ENCODE results near the gene CITED1.
A peak's percentile ranks its signal among the peaks of the same experiment; 100 is the strongest.

Gene CITED1

DNA sequence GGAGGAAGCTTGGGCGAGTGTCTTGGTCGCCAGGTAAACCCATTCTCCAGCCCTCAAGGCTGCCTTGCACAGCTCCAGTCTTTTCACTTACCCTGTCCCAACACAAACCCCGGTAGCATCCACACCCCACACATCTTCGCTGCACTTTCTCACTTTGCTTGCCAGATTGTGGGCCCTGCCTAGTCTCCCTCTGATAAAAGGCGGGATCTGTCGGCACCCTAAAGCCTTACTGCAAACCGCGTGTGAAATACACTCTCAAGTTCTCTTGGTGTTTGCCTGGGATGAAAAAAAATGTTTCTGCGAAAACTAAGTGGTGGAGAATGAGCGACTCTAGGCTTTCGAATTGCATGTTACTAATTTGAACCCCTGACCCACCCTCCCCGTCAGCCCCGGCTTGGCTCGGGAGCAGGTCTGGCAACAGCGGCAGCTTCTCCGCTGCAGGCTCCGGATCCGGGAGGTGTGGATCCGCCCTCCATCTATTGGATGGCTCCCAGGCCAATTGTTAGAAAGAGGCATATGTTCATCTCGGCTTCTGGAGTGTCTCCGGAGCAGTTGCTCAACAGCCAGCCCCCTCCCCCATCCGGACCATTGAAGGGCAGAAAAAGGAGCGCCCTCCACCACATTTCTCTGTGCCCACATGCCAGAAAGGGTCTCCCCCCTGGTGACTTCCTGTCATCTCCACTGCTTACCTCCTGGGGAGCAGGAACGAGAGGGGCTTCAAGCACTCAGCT lies 3.0 kb upstream of the CITED1 start:
- peak; percentile 81 for DNase-seq (ENCODE audit: low spot score)

GRCh38 chrX:72308209-72308565 lies 2.5 kb upstream of the CITED1 start:
- no peak for DNase-seq (ENCODE audit: low spot score)

GRCh38 chrX:72307646-72308051 lies 1.9 kb upstream of the CITED1 start:
- DNase-seq (ENCODE audit: low spot score), result no peak

- DNase-seq (ENCODE audit: low spot score), result peak; percentile 74
These were observed 1.3 kb upstream of the CITED1 start for GRCh38 chrX:72306851-72307645.

GRCh38 chrX:72306085-72306801 lies 529 bp upstream of the CITED1 start:
- no peak for DNase-seq (ENCODE audit: low spot score)

GRCh38 chrX:72304877-72305276 lies 837 bp downstream of the CITED1 start:
- DNase-seq (ENCODE audit: low spot score), result no peak

GRCh38 chrX:72301781-72302180 lies 3.9 kb downstream of the CITED1 start:
- DNase-seq (ENCODE audit: low spot score), result no peak

DNA sequence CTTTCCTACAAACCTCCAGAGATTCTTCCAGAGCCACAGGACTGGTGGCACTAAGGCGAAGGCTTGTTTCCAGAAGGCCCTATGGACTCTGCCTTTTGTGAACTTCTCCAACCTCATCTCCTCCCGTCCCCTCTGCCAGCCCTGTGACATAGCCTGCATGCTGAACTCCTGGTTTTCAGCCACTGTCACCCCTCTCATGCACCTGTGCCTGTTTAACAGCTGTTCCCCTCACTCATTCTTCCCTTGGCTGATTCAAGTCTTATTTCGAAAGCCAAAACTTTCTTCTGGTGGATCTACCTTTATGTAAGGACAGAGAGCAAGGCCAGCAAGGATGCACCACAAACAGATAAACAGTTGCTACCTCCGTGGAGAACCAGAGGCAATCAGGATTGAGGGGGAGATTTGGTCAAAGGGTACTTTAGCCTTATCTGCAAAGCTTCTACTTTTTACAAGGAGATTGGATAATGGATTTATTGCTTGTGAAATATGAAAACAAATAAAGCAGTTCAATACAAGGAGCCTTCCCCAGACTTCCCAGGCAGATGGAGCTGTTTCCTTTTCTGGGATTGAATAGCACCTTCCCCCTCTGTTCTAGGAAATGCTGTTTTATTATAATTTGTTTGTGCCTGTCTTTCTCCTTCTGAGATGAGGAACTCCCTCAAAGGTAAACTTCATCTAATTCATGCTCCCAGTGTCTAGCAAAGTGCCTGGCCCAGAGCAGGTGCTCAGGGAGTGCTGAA lies 5.7 kb downstream of the CITED1 start:
- DNase-seq (ENCODE audit: low spot score), result no peak

GRCh38 chrX:72297953-72298730 lies 7.6 kb downstream of the CITED1 start:
- DNase-seq (ENCODE audit: low spot score), result no peak

GRCh38 chrX:72296991-72297390 lies 8.7 kb downstream of the CITED1 start:
- DNase-seq (ENCODE audit: low spot score), result no peak

GRCh38 chrX:72295745-72296144 lies 10.0 kb downstream of the CITED1 start:
- DNase-seq (ENCODE audit: low spot score), result no peak

DNA sequence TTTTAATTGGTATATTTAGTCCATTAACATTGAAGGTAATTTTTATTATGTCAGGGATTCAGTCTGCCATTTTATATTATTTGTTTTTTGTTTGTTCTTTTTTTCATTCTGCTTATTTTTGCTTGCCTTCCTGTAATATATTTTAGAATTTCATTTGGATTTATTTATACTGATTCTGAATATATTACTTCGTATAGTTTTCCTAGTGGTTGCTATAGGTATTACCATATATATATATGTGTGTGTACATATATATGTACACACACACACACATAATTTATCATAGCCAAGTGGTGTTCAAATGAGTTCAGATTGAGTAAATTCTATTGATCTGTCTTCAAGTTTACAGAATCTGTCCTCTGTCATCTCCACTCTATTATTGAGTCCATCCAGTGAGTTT lies 11.2 kb downstream of the CITED1 start:
- DNase-seq (ENCODE audit: low spot score), result no peak

DNA sequence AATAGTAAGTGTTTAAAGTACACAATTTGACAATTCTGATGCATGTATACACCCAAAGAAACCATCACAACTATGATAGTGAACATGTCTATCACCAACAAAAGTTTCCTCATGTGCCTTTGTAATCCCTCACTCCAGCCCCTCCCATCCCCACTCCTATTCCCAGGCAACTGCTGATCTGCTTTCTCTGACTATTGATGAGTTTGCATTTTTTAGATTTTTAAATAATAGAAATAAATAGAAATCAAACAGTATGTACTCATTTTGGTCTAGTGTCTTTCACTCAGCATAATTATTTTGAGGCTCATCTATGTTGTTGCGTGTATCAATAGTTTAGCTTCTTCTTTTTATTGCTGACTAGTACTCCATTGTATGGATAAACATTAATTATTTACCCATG lies 23.4 kb downstream of the CITED1 start:
- DNase-seq (ENCODE audit: low spot score), result no peak

DNA sequence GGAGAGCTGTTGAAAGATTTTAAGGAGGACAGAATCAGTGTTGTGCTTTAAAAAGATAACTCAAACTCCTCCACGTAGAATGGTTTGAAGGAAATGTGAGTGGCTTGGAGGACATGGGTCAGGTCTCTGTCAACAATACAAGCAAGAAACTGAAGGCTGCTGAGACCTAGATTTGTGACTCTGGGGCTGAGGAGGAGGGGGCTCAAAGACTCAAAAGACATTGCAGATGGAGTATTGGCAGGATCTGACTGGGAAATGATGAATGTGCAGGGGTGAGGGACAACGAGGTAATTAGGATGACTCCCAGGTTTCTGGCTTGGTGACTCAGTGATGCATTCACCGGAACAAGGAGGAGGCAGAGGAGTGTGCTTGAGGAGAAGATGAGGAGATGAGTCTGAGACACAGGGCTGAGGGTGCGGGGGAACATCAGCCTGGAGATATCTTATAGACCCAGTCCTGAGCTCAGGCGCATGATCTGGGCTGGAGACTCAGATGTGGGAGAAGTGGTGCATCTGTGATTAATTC lies 25.3 kb downstream of the CITED1 start:
- DNase-seq (ENCODE audit: low spot score), result no peak

GRCh38 chrX:72276478-72276953 lies 29.2 kb downstream of the CITED1 start:
- no peak for DNase-seq (ENCODE audit: low spot score)

GRCh38 chrX:72274526-72274925 lies 31.2 kb downstream of the CITED1 start:
- DNase-seq (ENCODE audit: low spot score), result no peak

DNA sequence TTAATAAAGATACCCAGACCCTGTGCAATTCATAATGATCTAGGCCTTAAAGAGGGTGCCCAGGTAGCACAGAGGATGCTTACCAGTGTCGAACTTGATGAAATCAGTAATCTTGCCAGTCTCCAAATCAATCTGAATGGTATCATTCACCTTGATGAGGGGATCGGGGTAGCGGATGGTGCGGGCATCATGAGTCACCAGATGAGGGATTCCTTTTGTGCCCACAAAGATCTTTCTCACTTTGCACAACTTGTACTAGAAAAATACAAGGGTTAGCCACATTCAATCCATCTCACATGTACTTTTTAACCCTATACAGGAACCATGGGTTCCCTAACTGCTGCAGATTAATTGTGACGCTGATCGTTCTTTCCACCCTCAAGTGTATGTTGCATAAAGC lies 32.0 kb downstream of the CITED1 start:
- DNase-seq (ENCODE audit: low spot score), result no peak

GRCh38 chrX:72272868-72273267 lies 32.8 kb downstream of the CITED1 start:
- no peak for DNase-seq (ENCODE audit: low spot score)

DNA sequence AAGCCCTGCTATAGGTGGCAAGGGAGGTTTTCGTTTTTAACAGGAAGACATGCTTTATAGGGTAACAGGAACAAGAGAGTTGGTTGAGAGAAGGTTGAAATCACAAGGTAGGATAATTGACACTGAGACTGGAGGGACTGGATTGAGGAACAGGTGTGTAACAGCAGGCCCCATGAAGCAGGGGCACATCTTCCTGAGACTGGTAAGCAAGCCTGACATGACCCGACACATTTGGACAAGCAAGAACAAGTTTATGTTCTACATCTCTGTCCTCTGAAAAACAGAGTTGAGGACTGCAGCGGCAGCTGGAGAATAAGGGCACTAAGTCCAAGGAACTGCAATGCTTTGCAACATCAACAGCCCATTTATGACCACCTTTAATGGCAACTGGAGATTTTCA lies 33.9 kb downstream of the CITED1 start:
- DNase-seq (ENCODE audit: low spot score), result no peak

DNA sequence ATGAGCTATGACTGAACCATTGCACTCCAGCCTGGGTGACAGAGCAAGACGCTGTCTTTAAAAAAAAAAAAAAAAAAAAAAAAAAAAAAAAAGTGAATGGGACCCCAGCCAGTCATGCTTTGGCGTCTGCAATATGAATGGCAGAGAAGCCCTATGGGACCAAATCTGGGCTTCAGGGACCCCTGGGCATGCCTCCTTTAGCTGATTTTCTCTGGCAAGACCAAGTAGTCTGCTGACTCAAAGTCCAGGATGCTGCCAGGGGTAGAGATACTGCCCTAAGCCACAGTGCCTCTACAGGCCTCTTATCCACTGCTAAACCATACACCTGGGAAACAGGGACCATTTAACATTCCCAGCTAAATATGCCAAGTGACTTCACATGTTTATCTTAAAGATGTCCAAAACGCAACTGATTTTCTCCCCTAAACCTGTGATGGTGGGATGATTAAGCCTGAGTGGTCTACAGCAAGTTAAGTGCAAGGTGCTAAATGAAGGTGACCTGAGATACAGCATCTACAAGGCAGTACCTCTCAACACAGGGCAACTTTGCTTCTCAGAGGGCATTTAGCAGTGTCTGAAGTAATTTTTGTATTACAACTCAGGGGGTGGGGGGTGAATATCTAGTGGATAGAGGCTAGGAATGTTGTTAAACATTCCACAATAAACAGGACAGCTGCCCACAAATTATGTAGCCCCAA lies 34.5 kb downstream of the CITED1 start:
- DNase-seq (ENCODE audit: low spot score), result no peak

Measured in left forelimb (tissue), 1 donor.